ENCODE results near the gene PRUNE1.

Gene PRUNE1

DNA sequence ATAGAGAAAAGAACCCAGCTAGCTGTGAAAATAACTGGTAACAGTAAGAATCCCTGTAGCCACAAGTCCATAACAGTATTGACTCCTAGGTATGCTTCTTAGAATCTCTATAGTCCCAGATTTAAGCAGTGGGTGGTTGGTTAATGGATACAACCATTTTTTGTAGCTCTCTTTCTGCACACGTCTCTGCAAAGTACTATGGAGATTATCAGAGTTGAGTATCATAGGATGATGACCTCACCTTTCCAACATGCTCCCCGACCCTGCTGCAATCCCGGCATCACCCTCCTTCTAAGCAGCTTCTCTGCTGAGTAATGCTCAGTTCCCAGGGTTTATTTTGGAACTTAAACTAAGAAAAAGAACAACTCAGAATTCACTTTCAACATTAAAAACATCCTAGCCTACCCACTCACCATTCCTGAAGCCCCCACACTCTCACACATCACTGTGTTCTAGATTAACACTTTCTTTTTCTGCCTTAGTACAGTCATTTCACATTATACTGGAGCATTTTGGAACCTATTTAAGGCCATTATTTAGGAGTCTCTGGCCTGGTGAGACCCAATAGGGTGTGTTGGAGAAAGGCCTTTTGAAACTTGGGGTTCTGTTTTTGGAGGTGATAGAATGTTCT is 54.6 kb downstream of the PRUNE1 start:
- peak; percentile 31 for ATAC-seq
- TF ChIP-seq BACH2 (CRISPR knock-in tag; IDR thresholded peaks at IDR 0.05; ENCODE audit: borderline replicate concordance) (no peak), CSRNP3 (CRISPR knock-in tag; IDR thresholded peaks at IDR 0.05) (no peak), ZFP3 (CRISPR knock-in tag; IDR thresholded peaks at IDR 0.05) (no peak), GLIS3 (CRISPR knock-in tag; IDR thresholded peaks at IDR 0.05) (no peak), TOX (CRISPR knock-in tag; IDR thresholded peaks at IDR 0.05; ENCODE audit: borderline replicate concordance) (no peak; the same call in 1 of the 2 replicates), PPARA (CRISPR knock-in tag; IDR thresholded peaks at IDR 0.05; ENCODE audit: borderline replicate concordance) (no peak), ZFP30 (CRISPR knock-in tag; IDR thresholded peaks at IDR 0.05) (no peak), ARNTL (CRISPR knock-in tag; IDR thresholded peaks at IDR 0.05; ENCODE audit: borderline replicate concordance, low read depth) (no peak), CSDC2 (CRISPR knock-in tag; IDR thresholded peaks at IDR 0.05) (no peak), ZNF8 (CRISPR knock-in tag; IDR thresholded peaks at IDR 0.05) (no peak), CREB5 (CRISPR knock-in tag; IDR thresholded peaks at IDR 0.05; ENCODE audit: low read depth) (no peak), ZNF565 (CRISPR knock-in tag; conservative IDR thresholded peaks at IDR 0.05; ENCODE audit: low read depth) (no peak), RARB (CRISPR knock-in tag; IDR thresholded peaks at IDR 0.05) (no peak), TCF4 (CRISPR knock-in tag; IDR thresholded peaks at IDR 0.05; ENCODE audit: borderline replicate concordance) (no peak), ZC3H10 (CRISPR knock-in tag; IDR thresholded peaks at IDR 0.05) (no peak), OSR1 (CRISPR knock-in tag; IDR thresholded peaks at IDR 0.05) (no peak)
- TF ChIP-seq, protein P1, sequence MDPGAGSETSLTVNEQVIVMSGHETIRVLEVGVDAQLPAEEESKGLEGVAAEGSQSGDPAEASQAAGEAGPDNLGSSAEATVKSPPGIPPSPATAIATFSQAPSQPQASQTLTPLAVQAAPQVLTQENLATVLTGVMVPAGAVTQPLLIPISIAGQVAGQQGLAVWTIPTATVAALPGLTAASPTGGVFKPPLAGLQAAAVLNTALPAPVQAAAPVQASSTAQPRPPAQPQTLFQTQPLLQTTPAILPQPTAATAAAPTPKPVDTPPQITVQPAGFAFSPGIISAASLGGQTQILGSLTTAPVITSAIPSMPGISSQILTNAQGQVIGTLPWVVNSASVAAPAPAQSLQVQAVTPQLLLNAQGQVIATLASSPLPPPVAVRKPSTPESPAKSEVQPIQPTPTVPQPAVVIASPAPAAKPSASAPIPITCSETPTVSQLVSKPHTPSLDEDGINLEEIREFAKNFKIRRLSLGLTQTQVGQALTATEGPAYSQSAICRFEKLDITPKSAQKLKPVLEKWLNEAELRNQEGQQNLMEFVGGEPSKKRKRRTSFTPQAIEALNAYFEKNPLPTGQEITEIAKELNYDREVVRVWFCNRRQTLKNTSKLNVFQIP (CRISPR knock-in tag; IDR thresholded peaks at IDR 0.05; ENCODE audit: borderline replicate concordance, low read depth): no peak
- TF ChIP-seq, protein P2, sequence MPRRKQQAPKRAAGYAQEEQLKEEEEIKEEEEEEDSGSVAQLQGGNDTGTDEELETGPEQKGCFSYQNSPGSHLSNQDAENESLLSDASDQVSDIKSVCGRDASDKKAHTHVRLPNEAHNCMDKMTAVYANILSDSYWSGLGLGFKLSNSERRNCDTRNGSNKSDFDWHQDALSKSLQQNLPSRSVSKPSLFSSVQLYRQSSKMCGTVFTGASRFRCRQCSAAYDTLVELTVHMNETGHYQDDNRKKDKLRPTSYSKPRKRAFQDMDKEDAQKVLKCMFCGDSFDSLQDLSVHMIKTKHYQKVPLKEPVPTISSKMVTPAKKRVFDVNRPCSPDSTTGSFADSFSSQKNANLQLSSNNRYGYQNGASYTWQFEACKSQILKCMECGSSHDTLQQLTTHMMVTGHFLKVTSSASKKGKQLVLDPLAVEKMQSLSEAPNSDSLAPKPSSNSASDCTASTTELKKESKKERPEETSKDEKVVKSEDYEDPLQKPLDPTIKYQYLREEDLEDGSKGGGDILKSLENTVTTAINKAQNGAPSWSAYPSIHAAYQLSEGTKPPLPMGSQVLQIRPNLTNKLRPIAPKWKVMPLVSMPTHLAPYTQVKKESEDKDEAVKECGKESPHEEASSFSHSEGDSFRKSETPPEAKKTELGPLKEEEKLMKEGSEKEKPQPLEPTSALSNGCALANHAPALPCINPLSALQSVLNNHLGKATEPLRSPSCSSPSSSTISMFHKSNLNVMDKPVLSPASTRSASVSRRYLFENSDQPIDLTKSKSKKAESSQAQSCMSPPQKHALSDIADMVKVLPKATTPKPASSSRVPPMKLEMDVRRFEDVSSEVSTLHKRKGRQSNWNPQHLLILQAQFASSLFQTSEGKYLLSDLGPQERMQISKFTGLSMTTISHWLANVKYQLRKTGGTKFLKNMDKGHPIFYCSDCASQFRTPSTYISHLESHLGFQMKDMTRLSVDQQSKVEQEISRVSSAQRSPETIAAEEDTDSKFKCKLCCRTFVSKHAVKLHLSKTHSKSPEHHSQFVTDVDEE (CRISPR knock-in tag; IDR thresholded peaks at IDR 0.05): no peak

DNA sequence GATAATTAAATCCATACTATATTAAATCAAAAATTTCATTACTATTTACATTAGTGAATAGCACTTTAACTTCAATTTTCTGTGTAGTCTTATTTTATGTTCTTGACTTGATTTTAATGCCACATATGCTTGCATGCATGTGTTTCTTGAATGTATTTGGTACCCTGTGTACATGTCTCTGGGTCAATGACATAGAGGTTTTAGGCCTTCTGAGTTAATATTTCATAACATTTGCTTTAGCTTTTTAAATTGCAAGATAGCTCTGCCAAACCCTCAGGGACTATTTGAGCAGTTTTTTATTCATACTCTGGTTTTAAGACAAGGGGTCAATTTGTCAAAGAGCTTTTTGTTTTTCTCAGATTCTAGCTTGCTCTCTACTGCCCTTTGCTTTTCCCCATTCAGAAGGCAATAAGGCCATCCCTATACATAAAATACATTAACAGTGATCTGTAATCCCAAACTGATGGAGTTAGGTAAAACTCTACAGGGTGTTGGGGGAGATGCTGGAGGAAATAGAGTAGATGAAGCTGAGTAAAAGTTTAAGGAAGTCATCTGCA is 56.9 kb downstream of the PRUNE1 start:
- no peak for ATAC-seq
- TF ChIP-seq, protein P2 (CRISPR knock-in tag; IDR thresholded peaks at IDR 0.05): no peak
- TF ChIP-seq CSDC2 (CRISPR knock-in tag; IDR thresholded peaks at IDR 0.05) (no peak), PPARA (CRISPR knock-in tag; IDR thresholded peaks at IDR 0.05; ENCODE audit: borderline replicate concordance) (no peak), ISL1 (CRISPR knock-in tag; IDR thresholded peaks at IDR 0.05) (no peak), GLIS3 (CRISPR knock-in tag; IDR thresholded peaks at IDR 0.05) (no peak), ZFP30 (CRISPR knock-in tag; IDR thresholded peaks at IDR 0.05) (no peak), TOX (CRISPR knock-in tag; IDR thresholded peaks at IDR 0.05; ENCODE audit: borderline replicate concordance) (no peak), SNAI2 (CRISPR knock-in tag; IDR thresholded peaks at IDR 0.05) (no peak), RARB (CRISPR knock-in tag; IDR thresholded peaks at IDR 0.05) (no peak), ESRRG (CRISPR knock-in tag; IDR thresholded peaks at IDR 0.05) (no peak), CSRNP3 (CRISPR knock-in tag; IDR thresholded peaks at IDR 0.05) (no peak), ZNF565 (CRISPR knock-in tag; conservative IDR thresholded peaks at IDR 0.05; ENCODE audit: low read depth) (no peak)
- TF ChIP-seq, protein P3, sequence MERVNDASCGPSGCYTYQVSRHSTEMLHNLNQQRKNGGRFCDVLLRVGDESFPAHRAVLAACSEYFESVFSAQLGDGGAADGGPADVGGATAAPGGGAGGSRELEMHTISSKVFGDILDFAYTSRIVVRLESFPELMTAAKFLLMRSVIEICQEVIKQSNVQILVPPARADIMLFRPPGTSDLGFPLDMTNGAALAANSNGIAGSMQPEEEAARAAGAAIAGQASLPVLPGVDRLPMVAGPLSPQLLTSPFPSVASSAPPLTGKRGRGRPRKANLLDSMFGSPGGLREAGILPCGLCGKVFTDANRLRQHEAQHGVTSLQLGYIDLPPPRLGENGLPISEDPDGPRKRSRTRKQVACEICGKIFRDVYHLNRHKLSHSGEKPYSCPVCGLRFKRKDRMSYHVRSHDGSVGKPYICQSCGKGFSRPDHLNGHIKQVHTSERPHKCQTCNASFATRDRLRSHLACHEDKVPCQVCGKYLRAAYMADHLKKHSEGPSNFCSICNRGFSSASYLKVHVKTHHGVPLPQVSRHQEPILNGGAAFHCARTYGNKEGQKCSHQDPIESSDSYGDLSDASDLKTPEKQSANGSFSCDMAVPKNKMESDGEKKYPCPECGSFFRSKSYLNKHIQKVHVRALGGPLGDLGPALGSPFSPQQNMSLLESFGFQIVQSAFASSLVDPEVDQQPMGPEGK (CRISPR knock-in tag; IDR thresholded peaks at IDR 0.05; ENCODE audit: borderline replicate concordance): no peak

Data from SK-N-SH treated with all-trans-retinoic acid at 6 μM for 48 hours (cell line).